ENCODE results near the gene RAX2. TPM values are rescaled to one million over a fixed set of nuclear protein-coding genes. Genes with fewer than 3 reads are reported as not detected.

Gene RAX2
- total and polyA plus RNA-seq, 2 of the 8 experiments (the other 6 are each of a cell fraction or from before 2014, with no cell fraction given): 0.08 TPM; not detected in 1

- Histone ChIP-seq H3K14ac (ENCODE audit: insufficient read length) (no peak overlapping the region), H4K5ac (ENCODE audit: insufficient read length, low read depth, low read length) (no peak overlapping the region), H3K9ac (replicated peaks in 1 of 4; ENCODE audit: extremely low read depth in 1 of 4, low read depth in 3 of 4, low read length in 3 of 4) (no peak overlapping the region), H2BK20ac (ENCODE audit: low read length) (no peak overlapping the region), H3K4me2 (ENCODE audit: insufficient read depth in 1 of 2, low read depth in 2 of 2, low read length in 2 of 2) (no peak overlapping the region), H3K23me2 (ENCODE audit: low read depth, low read length) (peaks cover 3% of the 10 kb centered on the region; the same call in 1 of the 2 replicates), H3K18ac (ENCODE audit: extremely low read depth, low read length) (no peak overlapping the region), H3K4ac (replicated peaks; ENCODE audit: insufficient read length, low read depth, low read length) (no peak overlapping the region), H3K56ac (replicated peaks; ENCODE audit: insufficient read length, low read depth, low read length) (no peak overlapping the region), H3K4me3 (ENCODE audit: extremely low read depth in 1 of 4, insufficient read depth in 2 of 4, low read depth in 3 of 4, low read length in 4 of 4) (no peak overlapping the region), H4K20me1 (replicated peaks in 1 of 2; ENCODE audit: control insufficient read depth in 1 of 2, insufficient read depth in 2 of 2, low read length in 2 of 2) (peaks cover 0 to 9% of the 10 kb centered on the region in 2 experiments), H3K79me2 (ENCODE audit: control insufficient read depth in 1 of 2, insufficient read depth in 2 of 2, low read length in 2 of 2) (no peaks in the 10 kb centered on the region), H3K27ac (ENCODE audit: low read depth, low read length) (no peak overlapping the region), H2BK120ac (replicated peaks; ENCODE audit: low read depth, low read length) (no peak overlapping the region), H3K79me1 (ENCODE audit: low read depth, low read length) (no peaks in the 10 kb centered on the region), H3K23ac (ENCODE audit: insufficient read length) (no peak overlapping the region), H4K8ac (ENCODE audit: extremely low read depth, insufficient read depth, low read length) (no peak overlapping the region), H3K4me1 (replicated peaks in 1 of 4; ENCODE audit: control insufficient read depth in 3 of 4, insufficient read depth in 4 of 4, low read length in 3 of 4) (no peaks in the 10 kb centered on the region; a peak in 1 of 7 replicates), H2BK15ac (ENCODE audit: low read length) (no peak overlapping the region), H2AK5ac (ENCODE audit: low read depth, low read length) (no peak overlapping the region), H2BK12ac (ENCODE audit: low read depth, low read length) (no peak overlapping the region), H3K27me3 (replicated peaks in 1 of 4; ENCODE audit: control insufficient read depth in 3 of 4, extremely low read depth in 1 of 4, insufficient read depth in 3 of 4, low read length in 3 of 4) (no peaks in the 10 kb centered on the region), H4K91ac (replicated peaks; ENCODE audit: insufficient read length, low read length) (no peak overlapping the region), H2AFZ (ENCODE audit: low read length) (no peak overlapping the region), H2BK5ac (ENCODE audit: low read depth, low read length) (no peak overlapping the region), H3K9me3 (ENCODE audit: insufficient read depth in 2 of 2, low read depth in 1 of 2, low read length in 1 of 2) (peaks cover 0 to 4% of the 10 kb centered on the region in 2 experiments; a peak in 1 of 4 replicates), H3K36me3 (ENCODE audit: control insufficient read depth in 2 of 4, insufficient read depth in 4 of 4, low read length in 3 of 4) (peaks cover 0 to 3% (median 0%) of the 10 kb centered on the region in 4 experiments; a peak in 1 of 8 replicates)
- ChIA-PET CTCF (ENCODE audit: partially characterized antibody) (interaction anchor here (1.3 kb wide), 1 partner anchor 12 kb away, joined by 5 read pairs; no protein-coding TSS in a partner anchor), POLR2A (ENCODE audit: partially characterized antibody) (interaction anchor here (2.0 kb wide), 1 partner anchor 9 kb away, joined by 7 read pairs; no protein-coding TSS in a partner anchor)
- DNase-seq (ENCODE audit: low read depth in 1 of 2, low spot score in 2 of 2) (no peak), FAIRE-seq (no peak)
- WGBS, 2 experiments (ENCODE audit: extremely low coverage in 1 of 2, insufficient coverage in 1 of 2, insufficient read length in 1 of 2, insufficient replicate concordance in 2 of 2, low coverage in 1 of 2, low lambda C conversion rate in 2 of 2, missing lambda C conversion rate in 1 of 2): 93% methylated on average over 18 of the region's 26 CpGs; no CpG with 5 or more reads in 1 of the 2 experiments
These were observed 38.1 kb upstream of the RAX2 start for GRCh38 chr19:3809881-3810707.
